ENCODE results near the gene S100A3. TPM values are rescaled to one million over a fixed set of nuclear protein-coding genes. Genes with fewer than 3 reads are reported as not detected.

Gene S100A3
- total and polyA plus RNA-seq, 2 experiments from 2014 or later: 0.42 TPM; not detected in 1

GRCh38 chr1:153509729-153510354, 39.2 kb downstream of the S100A3 start:
- DNase-seq (ENCODE audit: low read depth in 1 of 2, low spot score in 1 of 2): peak in 1 of 2 donors; percentile 59
- H3K27me3 ChIP-seq: no peaks in the 10 kb centered on the region
- no peak overlapping the region for H3K27ac ChIP-seq
- no peaks in the 10 kb centered on the region for H3K9me3 ChIP-seq (ENCODE audit: low read depth)
- H3K4me1 ChIP-seq (ENCODE audit: low read depth): no peaks in the 10 kb centered on the region
- H3K36me3 ChIP-seq: no peaks in the 10 kb centered on the region
- peak; percentile 59 for TF ChIP-seq CTCF (IDR thresholded peaks at IDR 0.05; ENCODE audit: low read depth, low read length)
- no peak overlapping the region for H3K4me3 ChIP-seq

- Histone ChIP-seq H3K27ac (no peak overlapping the region), H3K36me3 (no peaks in the 10 kb centered on the region), H3K27me3 (no peaks in the 10 kb centered on the region), H3K4me1 (ENCODE audit: low read depth) (no peaks in the 10 kb centered on the region), H3K4me3 (no peak overlapping the region), H3K9me3 (ENCODE audit: low read depth) (no peaks in the 10 kb centered on the region)
- no peak for TF ChIP-seq CTCF (IDR thresholded peaks at IDR 0.05; ENCODE audit: low read depth, low read length)
- DNase-seq (ENCODE audit: low read depth in 1 of 2, low spot score in 1 of 2): no peak
Measured at GRCh38 chr1:153509036-153509435, 40.0 kb downstream of the S100A3 start.

DNA sequence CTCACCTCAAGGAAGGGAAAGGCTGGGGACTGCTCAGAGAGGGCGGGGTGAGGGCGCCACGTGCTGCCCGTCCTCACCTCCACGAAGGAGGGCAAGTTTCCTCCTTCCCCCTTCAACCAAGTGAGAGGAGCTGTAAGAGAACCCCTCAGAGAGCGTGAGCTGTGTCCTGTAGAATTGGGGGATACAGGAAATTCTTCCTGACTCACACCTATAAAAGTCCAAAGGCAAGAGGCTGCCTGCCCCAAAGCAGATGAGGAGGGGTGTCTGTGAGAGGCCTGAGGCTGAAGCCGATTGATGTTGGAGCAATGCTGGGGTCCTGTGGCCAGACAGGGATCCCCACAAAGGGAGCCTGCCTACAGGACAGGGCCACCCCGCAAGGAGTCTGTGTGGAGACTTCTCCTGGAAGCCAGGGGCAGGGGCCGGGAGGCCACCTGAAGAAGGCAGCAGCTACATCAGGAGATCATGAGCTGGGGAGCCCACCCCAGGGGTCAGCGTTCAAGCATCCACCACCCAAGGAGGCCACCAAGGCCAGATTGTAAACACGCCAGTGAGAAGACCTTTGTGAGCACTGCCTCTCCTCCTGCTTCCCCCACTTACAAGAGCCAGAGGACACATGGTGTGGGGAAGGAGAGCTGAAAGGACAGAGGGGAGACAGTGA, 41.0 kb downstream of the S100A3 start:
- Histone ChIP-seq H3K27ac (no peak overlapping the region), H3K36me3 (no peaks in the 10 kb centered on the region), H3K9me3 (ENCODE audit: low read depth) (no peaks in the 10 kb centered on the region), H3K4me3 (no peak overlapping the region), H3K27me3 (no peaks in the 10 kb centered on the region), H3K4me1 (ENCODE audit: low read depth) (no peaks in the 10 kb centered on the region)
- DNase-seq (ENCODE audit: low read depth in 1 of 2, low spot score in 1 of 2): no peak
- TF ChIP-seq CTCF (IDR thresholded peaks at IDR 0.05; ENCODE audit: low read depth, low read length): no peak

DNA sequence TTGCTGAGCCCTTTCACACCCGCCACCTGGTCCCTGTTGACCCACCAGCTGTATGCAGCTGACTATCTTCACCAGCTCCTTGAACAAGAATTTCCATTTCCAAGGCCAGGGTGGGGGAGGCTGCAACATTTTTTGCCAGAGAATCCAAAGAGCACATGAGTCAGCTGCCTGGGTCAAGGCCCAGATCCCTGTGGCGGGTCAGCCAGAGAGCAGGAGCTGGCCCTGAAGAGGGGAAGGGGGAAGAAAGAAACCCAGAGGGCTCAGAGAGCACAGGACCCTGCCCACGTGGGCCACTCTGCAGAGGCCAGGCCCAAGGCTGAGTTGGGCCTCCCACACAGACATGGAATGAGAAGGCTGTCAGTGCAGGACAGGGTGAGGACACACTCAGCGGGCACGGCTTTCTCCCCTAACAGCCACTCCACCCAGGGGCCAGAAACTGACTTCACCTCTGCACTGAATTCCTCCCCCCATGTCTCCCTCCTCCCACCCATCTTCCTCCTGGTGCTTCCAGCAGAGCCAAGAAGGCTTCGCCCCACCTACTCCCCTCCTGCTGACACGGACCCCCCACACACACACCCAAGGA, 42.1 kb downstream of the S100A3 start:
- Histone ChIP-seq H3K4me1 (ENCODE audit: low read depth) (no peaks in the 10 kb centered on the region), H3K4me3 (no peak overlapping the region), H3K27ac (no peak overlapping the region), H3K27me3 (no peaks in the 10 kb centered on the region), H3K36me3 (no peaks in the 10 kb centered on the region), H3K9me3 (ENCODE audit: low read depth) (no peaks in the 10 kb centered on the region)
- no peak for TF ChIP-seq CTCF (IDR thresholded peaks at IDR 0.05; ENCODE audit: low read depth, low read length)
- DNase-seq (ENCODE audit: low read depth in 1 of 2, low spot score in 1 of 2): peak in 1 of 2 donors; percentile 97

DNA sequence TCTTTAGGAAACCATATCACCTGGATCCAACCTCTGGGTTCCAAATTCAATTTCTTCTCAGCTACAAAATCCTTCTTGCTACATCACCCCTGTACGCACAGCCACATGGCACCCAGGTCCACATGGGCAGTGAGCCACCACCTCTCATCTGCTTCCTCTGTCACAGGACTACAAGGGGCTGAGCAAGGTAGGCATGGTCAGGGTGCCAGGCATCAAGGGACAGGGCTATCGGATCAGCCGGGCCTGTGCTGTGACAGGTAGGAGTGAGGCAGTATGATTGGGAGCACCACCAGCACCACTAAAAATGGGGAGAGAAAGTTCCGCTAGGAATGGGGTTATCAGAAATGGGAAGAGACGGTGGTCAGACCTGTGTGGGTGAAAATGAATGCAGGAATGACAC, 42.7 kb downstream of the S100A3 start:
- Histone ChIP-seq H3K4me1 (ENCODE audit: low read depth) (no peaks in the 10 kb centered on the region), H3K27me3 (no peaks in the 10 kb centered on the region), H3K4me3 (no peak overlapping the region), H3K27ac (no peak overlapping the region), H3K9me3 (ENCODE audit: low read depth) (no peaks in the 10 kb centered on the region), H3K36me3 (no peaks in the 10 kb centered on the region)
- DNase-seq (ENCODE audit: low read depth in 1 of 2, low spot score in 1 of 2): no peak
- no peak for TF ChIP-seq CTCF (IDR thresholded peaks at IDR 0.05; ENCODE audit: low read depth, low read length)
